ENCODE data around the gene SLC38A6. TPM values are rescaled to one million over a fixed set of nuclear protein-coding genes. Genes with fewer than 3 reads are reported as not detected.
A peak's percentile ranks its signal among the peaks of the same experiment; 100 is the strongest.

Gene SLC38A6
- total RNA-seq, 2 donors from 2014 or later, result 25.6 to 39.4 TPM

DNA sequence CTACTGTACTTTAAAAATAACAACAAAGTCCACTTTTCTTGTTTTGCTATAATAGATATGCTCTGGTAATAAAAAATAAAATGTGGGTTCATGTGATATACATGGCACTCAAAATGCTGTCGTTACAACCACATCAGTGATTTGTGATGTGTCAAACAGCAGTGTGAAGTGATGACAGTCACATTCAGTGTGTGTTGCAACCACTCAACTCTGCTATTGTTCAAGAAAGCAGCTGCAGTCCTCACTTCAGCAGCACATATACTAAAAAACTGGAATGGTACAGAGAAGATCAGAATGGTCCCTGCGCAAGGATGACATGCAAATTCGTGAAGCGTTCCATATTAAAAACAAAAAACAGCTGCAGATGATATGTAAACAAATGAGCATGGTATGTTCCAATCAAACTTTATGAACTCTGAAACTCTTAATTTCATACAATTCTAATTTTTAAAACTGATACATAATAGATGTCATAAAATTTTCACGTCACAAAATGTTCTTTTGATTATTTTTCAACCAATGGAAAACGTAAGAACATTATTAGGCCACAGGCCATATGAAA lies 6.9 kb upstream of the SLC38A6 start:
- Histone ChIP-seq H3K4me1 (ENCODE audit: control insufficient read depth in 1 of 2, low read depth in 2 of 2) (peaks cover 0 to 20% of the 10 kb centered on the region in 2 donors), H3K4me3 (no peak overlapping the region), H3K27me3 (replicated peaks; ENCODE audit: insufficient read depth) (no peaks in the 10 kb centered on the region), H3K9me3 (no peaks in the 10 kb centered on the region), H3K27ac (no peak overlapping the region), H3K36me3 (peaks cover 4% of the 10 kb centered on the region)
- TF ChIP-seq, protein P1, sequence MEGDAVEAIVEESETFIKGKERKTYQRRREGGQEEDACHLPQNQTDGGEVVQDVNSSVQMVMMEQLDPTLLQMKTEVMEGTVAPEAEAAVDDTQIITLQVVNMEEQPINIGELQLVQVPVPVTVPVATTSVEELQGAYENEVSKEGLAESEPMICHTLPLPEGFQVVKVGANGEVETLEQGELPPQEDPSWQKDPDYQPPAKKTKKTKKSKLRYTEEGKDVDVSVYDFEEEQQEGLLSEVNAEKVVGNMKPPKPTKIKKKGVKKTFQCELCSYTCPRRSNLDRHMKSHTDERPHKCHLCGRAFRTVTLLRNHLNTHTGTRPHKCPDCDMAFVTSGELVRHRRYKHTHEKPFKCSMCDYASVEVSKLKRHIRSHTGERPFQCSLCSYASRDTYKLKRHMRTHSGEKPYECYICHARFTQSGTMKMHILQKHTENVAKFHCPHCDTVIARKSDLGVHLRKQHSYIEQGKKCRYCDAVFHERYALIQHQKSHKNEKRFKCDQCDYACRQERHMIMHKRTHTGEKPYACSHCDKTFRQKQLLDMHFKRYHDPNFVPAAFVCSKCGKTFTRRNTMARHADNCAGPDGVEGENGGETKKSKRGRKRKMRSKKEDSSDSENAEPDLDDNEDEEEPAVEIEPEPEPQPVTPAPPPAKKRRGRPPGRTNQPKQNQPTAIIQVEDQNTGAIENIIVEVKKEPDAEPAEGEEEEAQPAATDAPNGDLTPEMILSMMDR (IDR thresholded peaks at IDR 0.05), result no peak
- DNase-seq (ENCODE audit: low spot score), result no peak
- no peak for ATAC-seq (ENCODE audit: insufficient number of reproducible peaks, low FRiP score, low read depth)

DNA sequence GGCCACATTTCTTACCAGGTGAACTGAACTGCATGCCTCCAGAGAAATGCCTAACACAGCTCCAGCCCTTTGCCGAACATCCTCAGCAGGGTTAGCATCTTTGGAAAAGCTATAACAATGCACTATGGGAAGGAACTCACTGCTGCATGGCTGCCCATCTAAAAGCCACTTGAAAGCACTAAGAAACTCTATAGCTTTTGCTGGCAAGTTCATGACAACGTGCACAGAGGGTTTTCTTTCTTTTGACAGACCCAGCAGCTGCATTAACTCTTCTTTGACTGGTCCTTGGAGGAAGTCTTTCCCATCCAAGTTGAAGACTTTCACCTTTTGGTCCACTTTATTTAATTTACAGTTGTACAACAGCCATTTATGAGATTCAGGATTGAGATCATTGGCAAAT lies 5.5 kb upstream of the SLC38A6 start:
- no peak for DNase-seq (ENCODE audit: low spot score)
- peaks cover 4% of the 10 kb centered on the region for H3K36me3 ChIP-seq
- ATAC-seq (ENCODE audit: insufficient number of reproducible peaks, low FRiP score, low read depth), result no peak
- TF ChIP-seq, protein P1 (IDR thresholded peaks at IDR 0.05), result no peak
- no peak overlapping the region for H3K27ac ChIP-seq
- H3K9me3 ChIP-seq, result no peaks in the 10 kb centered on the region
- H3K4me1 ChIP-seq (ENCODE audit: control insufficient read depth in 1 of 2, low read depth in 2 of 2), result peaks cover 7 to 31% of the 10 kb centered on the region in 2 donors
- no peaks in the 10 kb centered on the region for H3K27me3 ChIP-seq (replicated peaks; ENCODE audit: insufficient read depth)
- H3K4me3 ChIP-seq, result no peak overlapping the region

DNA sequence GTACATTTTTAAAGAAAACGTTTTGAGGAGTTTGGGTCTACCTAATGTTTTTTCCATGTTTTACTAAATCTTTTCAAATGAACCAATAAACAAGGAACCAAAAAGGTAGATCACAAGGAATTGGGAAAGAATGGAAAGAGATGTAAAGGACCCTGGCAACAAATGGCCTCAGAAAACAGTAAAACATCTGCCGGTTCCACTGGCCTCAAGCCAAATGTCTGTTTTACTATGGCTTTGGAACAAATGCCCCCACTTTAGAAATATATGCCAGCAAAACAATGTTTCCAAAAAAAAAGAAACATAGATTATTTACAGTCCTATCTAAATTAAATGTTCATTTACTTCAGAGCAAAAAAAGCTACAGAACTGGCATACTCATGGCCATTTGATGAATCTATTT lies 3.2 kb upstream of the SLC38A6 start:
- Histone ChIP-seq H3K36me3 (peaks cover 4% of the 10 kb centered on the region), H3K4me3 (no peak overlapping the region), H3K9me3 (no peaks in the 10 kb centered on the region), H3K27ac (no peak overlapping the region), H3K4me1 (ENCODE audit: control insufficient read depth in 1 of 2, low read depth in 2 of 2) (peaks cover 17 to 44% of the 10 kb centered on the region in 2 donors), H3K27me3 (replicated peaks; ENCODE audit: insufficient read depth) (no peaks in the 10 kb centered on the region)
- DNase-seq (ENCODE audit: low spot score), result no peak
- TF ChIP-seq, protein P1 (IDR thresholded peaks at IDR 0.05), result no peak
- no peak for ATAC-seq (ENCODE audit: insufficient number of reproducible peaks, low FRiP score, low read depth)

DNA sequence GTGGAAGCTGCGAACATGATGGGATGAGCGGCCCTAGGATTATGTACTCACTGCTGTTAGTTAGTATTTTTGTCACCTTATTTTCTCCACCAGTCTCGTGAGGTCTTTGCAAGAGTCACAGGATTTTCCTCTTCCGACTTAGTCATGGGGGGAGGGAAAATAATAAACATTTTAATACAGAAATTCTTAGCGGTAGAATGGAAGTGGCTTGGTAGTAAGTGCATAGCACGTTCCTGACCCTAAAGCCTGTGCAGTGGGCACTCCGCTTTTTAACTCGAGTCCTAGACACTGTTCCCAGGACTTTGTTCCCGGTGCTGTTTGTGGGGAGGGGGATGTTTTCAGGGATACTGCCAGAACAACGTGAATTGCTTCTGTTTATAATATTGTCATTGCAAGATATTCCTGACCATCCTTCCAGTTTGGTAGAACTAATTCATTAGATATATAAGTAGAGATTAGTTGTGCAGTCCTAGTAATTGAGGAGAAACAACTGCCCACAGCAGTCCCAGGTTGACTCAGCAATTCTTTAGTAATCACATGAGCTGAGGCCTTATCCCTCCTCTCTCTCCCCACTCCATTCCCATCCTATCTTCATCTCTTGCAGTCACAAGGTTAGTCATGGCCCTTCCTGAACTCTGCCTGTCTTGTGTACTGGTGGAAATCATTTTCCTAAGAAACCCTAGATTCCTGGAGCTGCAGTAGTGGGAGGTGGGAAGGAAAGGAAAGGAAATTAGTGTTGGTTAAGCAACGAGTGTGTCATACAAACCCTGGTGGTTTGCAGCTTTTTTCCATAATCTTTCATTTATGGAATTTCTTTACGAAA lies 799 bp downstream of the SLC38A6 start:
- peak; percentile 23 for ATAC-seq (ENCODE audit: insufficient number of reproducible peaks, low FRiP score, low read depth)
- Histone ChIP-seq H3K9me3 (no peaks in the 10 kb centered on the region), H3K27ac (peak overlapping the region; percentile 61 to 80), H3K4me3 (peak overlapping the region; percentile 92), H3K4me1 (ENCODE audit: control insufficient read depth in 1 of 2, low read depth in 2 of 2) (peaks cover 22 to 50% of the 10 kb centered on the region in 2 donors), H3K36me3 (peaks cover 3% of the 10 kb centered on the region), H3K27me3 (replicated peaks; ENCODE audit: insufficient read depth) (no peaks in the 10 kb centered on the region)
- DNase-seq (ENCODE audit: low spot score), result no peak
- TF ChIP-seq, protein P1 (IDR thresholded peaks at IDR 0.05), result no peak

DNA sequence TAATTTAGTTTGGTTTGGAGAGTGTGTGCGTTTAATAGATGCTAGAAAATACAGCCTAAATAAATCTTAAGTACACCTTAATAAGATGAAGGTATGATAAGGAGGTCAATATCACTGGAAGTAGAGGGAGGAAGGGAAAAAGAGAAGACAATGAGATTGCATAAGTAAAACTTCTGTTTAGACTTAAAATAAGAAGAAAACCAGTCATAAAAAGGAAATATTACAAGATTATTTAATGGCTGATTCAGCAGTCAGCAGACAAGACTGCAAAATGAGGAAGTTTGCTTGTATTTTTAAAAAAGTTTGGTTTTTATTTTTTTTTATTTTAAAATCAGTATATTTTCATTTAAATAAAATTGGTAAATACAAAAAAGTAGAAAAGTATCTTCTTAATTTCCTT lies 3.2 kb downstream of the SLC38A6 start:
- peaks cover 22 to 31% of the 10 kb centered on the region in 2 donors for H3K4me1 ChIP-seq (ENCODE audit: control insufficient read depth in 1 of 2, low read depth in 2 of 2)
- no peak for ATAC-seq (ENCODE audit: insufficient number of reproducible peaks, low FRiP score, low read depth)
- H3K4me3 ChIP-seq, result no peak overlapping the region
- TF ChIP-seq, protein P1 (IDR thresholded peaks at IDR 0.05), result no peak
- no peak overlapping the region for H3K27ac ChIP-seq
- H3K36me3 ChIP-seq, result peaks cover 3% of the 10 kb centered on the region
- H3K9me3 ChIP-seq, result no peaks in the 10 kb centered on the region
- no peaks in the 10 kb centered on the region for H3K27me3 ChIP-seq (replicated peaks; ENCODE audit: insufficient read depth)
- no peak for DNase-seq (ENCODE audit: low spot score)
